Measurements from ENCODE around the gene APLP2. TPM values are rescaled to one million over a fixed set of nuclear protein-coding genes. Genes with fewer than 3 reads are reported as not detected.
A peak's percentile ranks its signal among the peaks of the same experiment; 100 is the strongest.

Gene APLP2
- total RNA-seq, 2 donors from 2014 or later = 37.9 to 56.2 TPM

DNA sequence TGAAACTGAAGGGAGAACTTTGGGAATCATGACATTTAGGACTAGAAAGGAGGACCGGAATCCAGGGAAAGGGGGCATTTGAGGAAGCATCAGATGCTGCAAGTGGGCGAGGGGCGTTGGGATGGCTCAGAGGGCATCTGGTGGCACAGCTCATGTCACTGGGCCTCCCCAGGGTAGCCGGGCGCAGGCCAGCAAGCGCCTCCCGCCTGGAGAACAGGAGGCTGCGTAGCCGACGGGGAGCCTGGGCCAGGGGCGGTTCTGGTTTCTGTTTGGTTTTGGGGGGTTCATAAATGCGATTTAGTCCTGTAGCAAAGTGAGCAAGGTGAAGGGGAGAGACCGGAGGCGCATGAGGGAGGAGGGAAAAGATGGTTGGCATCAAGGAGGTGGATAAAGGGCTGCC is 89.4 kb downstream of the APLP2 start:
- Mint-ChIP-seq H3K36me3 (peaks cover 6% of the 10 kb centered on the region), H3K4me3 (peak overlapping the region; percentile 10), H3K9me3 (no peaks in the 10 kb centered on the region)

DNA sequence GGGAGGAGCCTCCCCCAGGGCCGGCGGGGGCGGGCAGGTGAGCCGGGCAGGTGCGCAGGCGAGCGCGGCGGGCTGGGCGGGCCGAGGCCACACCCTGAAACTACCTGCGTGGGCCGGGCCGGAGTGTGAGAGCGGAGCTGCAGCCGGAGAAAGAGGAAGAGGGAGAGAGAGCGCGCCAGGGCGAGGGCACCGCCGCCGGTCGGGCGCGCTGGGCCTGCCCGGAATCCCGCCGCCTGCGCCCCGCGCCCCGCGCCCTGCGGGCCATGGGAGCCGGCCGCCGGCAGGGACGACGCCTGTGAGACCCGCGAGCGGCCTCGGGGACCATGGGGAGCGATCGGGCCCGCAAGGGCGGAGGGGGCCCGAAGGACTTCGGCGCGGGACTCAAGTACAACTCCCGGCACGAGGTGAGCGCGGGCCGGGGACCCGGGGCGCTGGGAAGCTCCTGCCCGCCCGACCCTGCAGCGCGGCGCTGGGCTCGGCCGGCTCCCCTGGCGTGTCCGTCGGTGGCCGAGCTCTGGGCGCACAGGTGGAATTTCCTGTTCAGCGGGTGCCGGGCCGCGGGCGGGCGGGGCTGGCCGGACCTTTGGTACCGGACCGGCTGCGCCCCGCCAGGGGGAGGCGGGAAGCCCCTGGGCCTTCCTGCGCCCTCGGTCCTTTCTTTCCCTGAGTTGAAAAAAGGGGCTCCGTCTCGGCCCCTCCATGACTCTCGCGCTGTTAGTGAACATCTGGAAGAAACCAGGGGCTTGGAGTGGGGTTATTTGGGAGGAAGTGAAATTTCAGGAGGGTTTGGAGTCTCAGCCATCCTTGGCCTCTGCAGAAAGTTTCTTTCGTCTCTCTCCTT is 90.2 kb downstream of the APLP2 start, which contains the start of gene ST14:
ST14 (plus strand) TSS at position 126 of the 841 bp plus-strand sequence; CDS start at position 324, 198 bp downstream.
- Mint-ChIP-seq H3K4me1 (ENCODE audit: low read depth in 2 of 2) (peaks cover 15 to 20% of the 10 kb centered on the region in 2 donors), H3K27ac (no peak within 1 kb of the TSS), H3K27me3 (peaks cover 41 to 50% of the 10 kb centered on the region in 2 donors), H3K36me3 (peaks cover 6% of the 10 kb centered on the region), H3K4me3 (peak within 1 kb of the TSS; percentile 10), H3K9me3 (no peaks in the 10 kb centered on the region)
- ATAC-seq = peak in 1 of 2 donors; percentile 17
- no peak for DNase-seq (ENCODE audit: low spot score)

More for the DNA sequence above, 89.4 kb downstream of the APLP2 start:
- ATAC-seq (no peak), DNase-seq (ENCODE audit: low spot score) (no peak)
- peaks cover 43 to 50% of the 10 kb centered on the region in 2 donors for H3K27me3 Mint-ChIP-seq
- no peak overlapping the region for H3K27ac Mint-ChIP-seq
- peaks cover 15 to 20% of the 10 kb centered on the region in 2 donors for H3K4me1 Mint-ChIP-seq (ENCODE audit: low read depth in 2 of 2)

DNA sequence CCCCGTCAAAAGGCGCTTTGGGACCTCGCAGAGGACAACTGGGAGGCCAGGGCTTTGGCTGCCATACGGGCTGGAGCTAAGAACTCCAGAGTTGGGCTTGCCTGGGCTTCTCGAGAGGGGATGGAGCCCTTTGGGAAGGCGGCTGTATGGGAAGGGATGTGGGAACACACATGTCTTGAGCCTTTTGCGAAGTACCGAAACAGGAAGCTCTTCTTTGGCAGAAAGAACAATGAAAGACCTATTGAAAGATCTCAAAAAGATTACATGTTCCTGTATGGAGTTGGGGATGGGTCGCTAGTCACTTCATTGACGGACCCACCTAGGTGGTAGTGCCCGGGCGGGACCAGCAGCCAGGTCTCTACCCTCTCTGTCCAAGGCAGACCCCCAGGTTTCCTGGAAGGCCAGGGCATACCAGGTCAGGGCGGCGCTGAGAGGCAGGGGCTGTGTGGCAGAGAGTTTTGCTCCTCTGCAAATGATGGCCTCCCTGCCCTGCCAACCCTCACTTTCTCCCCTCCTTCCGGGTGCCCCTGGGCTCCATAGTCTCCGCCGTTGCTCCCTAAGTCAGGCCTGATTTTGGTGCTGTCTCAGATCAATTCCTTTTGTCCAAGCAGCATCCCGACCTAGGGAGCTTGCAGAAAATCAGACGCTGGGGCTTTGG is 90.9 kb downstream of the APLP2 start:
- Mint-ChIP-seq H3K27me3 (peaks cover 41 to 52% of the 10 kb centered on the region in 2 donors), H3K4me3 (no peak overlapping the region)

DNA sequence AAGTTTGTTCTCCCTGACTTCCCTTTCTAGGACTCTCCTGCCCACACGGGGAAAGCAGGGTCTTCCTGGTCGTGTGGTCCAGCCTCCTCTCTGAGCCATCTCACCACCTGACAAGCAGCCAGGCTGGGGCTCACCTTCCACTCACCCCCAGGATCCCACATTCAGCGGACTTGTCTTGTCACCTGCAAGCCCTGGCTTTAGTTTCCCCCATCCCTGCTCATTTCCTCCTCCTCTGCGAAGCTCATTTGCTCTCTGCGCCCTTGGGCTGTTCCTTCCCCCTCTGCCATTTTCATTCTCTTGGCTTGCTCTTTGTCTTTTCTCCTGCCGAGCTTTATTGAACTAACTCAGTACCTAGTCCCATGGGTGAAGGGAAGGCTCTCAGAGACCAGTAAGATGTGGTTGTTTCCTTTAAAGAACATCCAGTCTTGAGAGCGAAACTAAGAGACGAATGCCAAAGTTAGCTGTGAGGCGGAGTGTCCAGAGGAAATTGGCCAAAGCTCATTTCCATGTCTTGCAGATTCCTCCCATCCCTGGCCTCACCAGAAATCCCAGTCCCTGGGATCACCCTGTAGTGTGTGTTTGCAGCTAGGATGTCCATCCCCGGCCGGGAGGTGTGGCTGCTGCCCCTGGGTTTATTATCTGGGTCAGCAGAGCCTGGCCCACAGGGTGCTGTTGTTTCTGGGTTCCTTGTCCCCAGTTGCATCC is 91.9 kb downstream of the APLP2 start:
- H3K27me3 Mint-ChIP-seq = peaks cover 44 to 61% of the 10 kb centered on the region in 2 donors
- DNase-seq (ENCODE audit: low spot score) = no peak
- H3K36me3 Mint-ChIP-seq = peaks cover 6% of the 10 kb centered on the region
- H3K9me3 Mint-ChIP-seq = no peaks in the 10 kb centered on the region
- ATAC-seq = no peak
- H3K4me1 Mint-ChIP-seq (ENCODE audit: low read depth in 2 of 2) = peaks cover 19 to 26% of the 10 kb centered on the region in 2 donors
- no peak overlapping the region for H3K27ac Mint-ChIP-seq
- H3K4me3 Mint-ChIP-seq = no peak overlapping the region

More for the DNA sequence above, 90.9 kb downstream of the APLP2 start:
- no peak for ATAC-seq
- no peak for DNase-seq (ENCODE audit: low spot score)
- Mint-ChIP-seq H3K4me1 (ENCODE audit: low read depth in 2 of 2) (peaks cover 15 to 20% of the 10 kb centered on the region in 2 donors), H3K9me3 (no peaks in the 10 kb centered on the region), H3K36me3 (peaks cover 6% of the 10 kb centered on the region), H3K27ac (no peak overlapping the region)

DNA sequence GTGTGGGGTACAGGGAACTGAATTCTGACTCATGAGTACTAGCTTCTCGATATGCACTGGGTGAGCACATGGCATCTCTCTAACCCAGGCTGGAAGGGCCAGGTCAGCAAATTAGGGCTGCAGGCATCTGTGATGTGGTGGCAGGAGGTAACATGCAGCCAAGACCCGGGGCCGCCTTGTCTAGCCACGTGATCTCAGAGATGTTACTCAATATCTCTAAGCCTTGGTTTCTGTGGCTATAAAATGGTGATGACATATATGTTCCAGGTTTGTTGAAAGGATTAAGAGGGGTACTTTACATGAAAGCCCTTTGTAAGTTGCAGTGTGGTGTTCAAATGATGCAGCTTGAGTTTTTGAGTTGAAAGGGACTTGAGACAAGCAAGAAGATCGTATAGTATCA is 93.0 kb downstream of the APLP2 start:
- H3K4me3 Mint-ChIP-seq = no peak overlapping the region
- DNase-seq (ENCODE audit: low spot score) = no peak
- peaks cover 43 to 63% of the 10 kb centered on the region in 2 donors for H3K27me3 Mint-ChIP-seq
- peaks cover 6% of the 10 kb centered on the region for H3K36me3 Mint-ChIP-seq
- H3K9me3 Mint-ChIP-seq = no peaks in the 10 kb centered on the region
- H3K27ac Mint-ChIP-seq = no peak overlapping the region
- H3K4me1 Mint-ChIP-seq (ENCODE audit: low read depth in 2 of 2) = peaks cover 19 to 26% of the 10 kb centered on the region in 2 donors
- ATAC-seq = peak; percentile 58 to 61

DNA sequence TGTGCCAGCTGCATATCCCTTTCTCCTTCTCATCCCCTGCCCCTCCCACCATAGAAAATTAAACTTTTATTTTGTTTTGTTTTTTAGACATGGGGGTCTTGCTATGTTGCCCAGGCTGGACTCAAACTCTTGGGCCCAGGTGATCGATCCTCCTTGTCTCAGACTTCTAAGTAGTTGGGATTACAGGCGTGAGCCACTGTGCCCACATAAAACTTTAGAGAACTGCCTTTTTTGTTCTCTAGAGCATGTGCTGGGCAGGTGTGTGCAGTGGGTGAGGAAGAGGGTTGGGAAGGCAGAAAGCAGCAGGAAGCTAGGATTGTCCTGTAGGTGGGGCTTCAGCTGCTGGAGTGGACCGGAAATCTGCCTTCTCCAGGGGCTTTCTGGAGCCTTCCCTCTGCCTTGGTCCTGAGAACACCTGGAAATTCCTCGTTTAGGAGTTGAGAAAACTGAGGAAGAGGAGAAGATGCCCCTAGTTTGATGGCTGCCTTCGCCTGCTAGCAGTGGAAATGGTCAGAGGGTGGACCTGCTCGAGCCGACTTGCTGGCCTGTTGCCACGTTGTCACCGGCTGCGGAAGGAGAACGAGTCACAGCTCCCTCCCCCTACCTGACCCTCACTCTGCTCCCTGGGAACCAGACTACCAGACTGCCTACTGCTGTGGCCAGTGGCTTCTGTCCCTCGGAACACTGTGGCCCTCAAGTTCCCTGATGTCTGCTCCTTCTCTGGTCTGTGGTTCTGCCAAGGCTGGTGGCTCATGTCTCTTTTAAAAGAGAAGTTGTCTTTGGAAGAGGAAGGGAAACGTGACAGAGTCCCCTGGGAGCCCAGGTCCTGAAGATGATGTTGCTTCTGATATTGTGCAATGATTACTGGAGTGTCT is 93.9 kb downstream of the APLP2 start:
- Mint-ChIP-seq H3K4me3 (no peak overlapping the region), H3K27me3 (peaks cover 41 to 61% of the 10 kb centered on the region in 2 donors)
- no peak for DNase-seq (ENCODE audit: low spot score)

DNA sequence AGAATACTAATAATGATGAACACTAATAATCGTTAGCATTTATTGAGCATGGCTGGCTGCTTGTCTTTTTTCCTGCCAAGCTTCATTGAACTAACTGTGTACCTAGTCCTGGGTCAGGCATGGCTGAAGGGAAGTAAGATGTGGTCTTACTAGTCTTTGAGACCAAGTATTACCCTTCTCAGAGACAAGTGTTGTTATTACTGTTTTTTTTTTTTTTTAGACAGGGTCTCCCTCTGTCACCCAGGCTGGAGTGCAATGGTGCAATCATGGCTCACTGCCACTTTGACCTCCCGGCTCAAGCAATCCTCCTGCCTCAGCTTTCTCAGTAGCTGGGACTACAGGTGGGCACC is 94.5 kb downstream of the APLP2 start:
- ATAC-seq (no peak), DNase-seq (ENCODE audit: low spot score) (no peak)
- Mint-ChIP-seq H3K27ac (no peak overlapping the region), H3K9me3 (no peaks in the 10 kb centered on the region), H3K4me3 (no peak overlapping the region), H3K27me3 (peaks cover 36 to 56% of the 10 kb centered on the region in 2 donors), H3K36me3 (no peaks in the 10 kb centered on the region), H3K4me1 (ENCODE audit: low read depth in 2 of 2) (peaks cover 12 to 16% of the 10 kb centered on the region in 2 donors)

More for the DNA sequence above, 93.9 kb downstream of the APLP2 start:
- H3K4me1 Mint-ChIP-seq (ENCODE audit: low read depth in 2 of 2) = peaks cover 18 to 22% of the 10 kb centered on the region in 2 donors
- H3K27ac Mint-ChIP-seq = no peak overlapping the region
- ATAC-seq = no peak
- peaks cover 2% of the 10 kb centered on the region for H3K36me3 Mint-ChIP-seq
- no peaks in the 10 kb centered on the region for H3K9me3 Mint-ChIP-seq

DNA sequence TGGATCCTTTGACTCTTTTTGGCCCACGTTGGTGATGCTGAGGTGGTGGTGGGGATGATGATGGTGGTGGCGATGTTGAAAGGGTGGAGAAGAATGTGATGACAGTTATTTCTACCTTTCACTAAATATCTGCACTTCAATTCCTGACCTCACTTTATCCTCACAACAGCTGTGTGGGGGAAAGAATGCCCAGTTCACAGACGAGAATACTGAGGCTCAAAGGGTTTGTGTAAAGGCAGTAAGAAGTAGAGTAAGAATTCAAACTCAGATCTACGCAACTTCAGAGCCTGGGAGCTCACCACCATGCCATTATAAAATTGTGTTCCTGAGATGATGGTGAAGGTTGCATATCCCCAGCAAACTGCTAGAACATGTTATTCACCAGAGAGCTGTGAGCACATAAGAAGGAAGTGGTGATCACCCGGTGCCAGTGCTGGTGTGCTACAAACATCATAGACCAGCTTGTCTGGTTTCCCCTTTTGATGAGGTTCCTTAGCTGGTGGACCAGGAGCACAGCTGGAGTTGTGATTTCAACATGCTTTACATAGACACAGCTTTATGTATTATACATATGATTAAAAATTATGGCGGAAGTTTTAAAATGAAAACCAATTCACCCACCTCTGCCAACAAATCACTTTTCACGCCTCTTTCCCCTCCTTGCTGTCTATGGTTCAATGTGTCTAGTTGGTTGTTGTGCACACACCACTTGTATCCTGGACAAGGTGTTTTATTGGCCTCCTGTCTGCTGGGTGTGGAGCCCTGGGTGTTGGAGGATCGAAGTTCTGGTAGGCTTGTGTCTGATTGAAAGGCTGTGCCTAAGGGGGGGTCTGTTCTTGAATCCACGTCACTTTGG is 96.1 kb downstream of the APLP2 start:
- H3K27ac Mint-ChIP-seq = peak overlapping the region in 1 of 2 donors; percentile 58
- no peaks in the 10 kb centered on the region for H3K9me3 Mint-ChIP-seq
- H3K36me3 Mint-ChIP-seq = no peaks in the 10 kb centered on the region
- no peak for ATAC-seq
- H3K4me1 Mint-ChIP-seq (ENCODE audit: low read depth in 2 of 2) = peaks cover 12 to 13% of the 10 kb centered on the region in 2 donors
- H3K27me3 Mint-ChIP-seq = peaks cover 36 to 60% of the 10 kb centered on the region in 2 donors
- no peak overlapping the region for H3K4me3 Mint-ChIP-seq
- no peak for DNase-seq (ENCODE audit: low spot score)

DNA sequence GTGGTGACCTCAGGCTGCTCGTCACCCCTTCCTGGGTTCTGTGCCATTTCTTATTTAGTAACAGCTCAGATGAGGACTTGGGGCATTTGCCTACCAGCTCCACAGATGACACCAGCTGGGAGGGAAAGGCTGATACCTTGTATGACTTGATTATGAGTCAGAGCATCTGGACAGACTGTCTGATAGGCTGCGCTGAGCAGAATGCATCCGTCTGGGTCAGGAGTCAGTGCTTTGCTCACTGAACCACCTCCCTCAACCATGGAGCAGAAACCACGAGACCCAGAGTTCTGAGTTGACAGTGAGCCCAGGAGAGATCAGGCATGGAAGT is 96.7 kb downstream of the APLP2 start:
- peak overlapping the region in 1 of 2 donors; percentile 58 for H3K27ac Mint-ChIP-seq
- peaks cover 32 to 54% of the 10 kb centered on the region in 2 donors for H3K27me3 Mint-ChIP-seq
- peaks cover 12 to 13% of the 10 kb centered on the region in 2 donors for H3K4me1 Mint-ChIP-seq (ENCODE audit: low read depth in 2 of 2)
- H3K9me3 Mint-ChIP-seq = no peaks in the 10 kb centered on the region
- no peaks in the 10 kb centered on the region for H3K36me3 Mint-ChIP-seq
- ATAC-seq = no peak
- no peak overlapping the region for H3K4me3 Mint-ChIP-seq
- DNase-seq (ENCODE audit: low spot score) = no peak

DNA sequence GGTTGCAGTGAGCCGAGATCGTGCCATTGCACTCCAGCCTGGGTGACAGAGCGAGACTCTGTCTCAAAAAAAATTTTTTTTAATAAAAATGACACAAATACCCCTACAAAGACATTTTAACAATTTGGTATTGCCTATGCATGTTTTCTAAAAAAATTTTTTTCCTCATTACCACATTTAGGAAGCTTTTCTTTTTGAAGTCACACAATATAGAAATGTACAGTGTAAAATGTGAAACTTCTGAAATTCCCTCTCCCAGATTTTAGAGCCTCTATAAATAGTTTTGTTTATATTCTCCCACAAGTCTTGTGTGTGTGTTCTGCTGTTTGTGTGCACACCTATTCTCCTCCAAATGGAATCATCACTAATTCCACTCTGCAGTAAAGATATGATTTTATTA is 97.5 kb downstream of the APLP2 start:
- Mint-ChIP-seq H3K27ac (no peak overlapping the region), H3K4me1 (ENCODE audit: low read depth in 2 of 2) (peaks cover 10 to 12% of the 10 kb centered on the region in 2 donors), H3K9me3 (no peaks in the 10 kb centered on the region), H3K36me3 (no peaks in the 10 kb centered on the region), H3K27me3 (peaks cover 27 to 47% of the 10 kb centered on the region in 2 donors), H3K4me3 (no peak overlapping the region)
- no peak for ATAC-seq
- DNase-seq (ENCODE audit: low spot score) = no peak

DNA sequence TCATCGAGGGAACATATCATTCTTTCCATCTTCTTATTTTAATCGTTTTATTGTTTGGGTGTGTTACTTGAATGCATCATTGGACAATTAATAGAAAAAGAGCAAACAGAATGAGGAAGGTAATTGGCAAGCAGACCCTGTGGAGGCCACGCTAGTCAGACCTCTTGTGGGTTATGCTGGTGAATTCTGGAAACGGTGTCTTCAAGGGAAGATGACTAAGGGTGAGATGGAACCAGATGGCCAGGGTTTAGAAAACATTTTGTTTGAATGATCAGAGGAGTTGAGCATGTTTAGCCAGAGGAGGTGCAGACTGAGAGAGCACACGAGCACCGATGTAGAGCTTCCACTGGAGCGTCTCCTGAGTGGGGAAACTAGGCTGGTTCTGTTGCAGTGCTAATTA is 98.4 kb downstream of the APLP2 start:
- H3K27me3 Mint-ChIP-seq = peaks cover 20 to 38% of the 10 kb centered on the region in 2 donors

DNA sequence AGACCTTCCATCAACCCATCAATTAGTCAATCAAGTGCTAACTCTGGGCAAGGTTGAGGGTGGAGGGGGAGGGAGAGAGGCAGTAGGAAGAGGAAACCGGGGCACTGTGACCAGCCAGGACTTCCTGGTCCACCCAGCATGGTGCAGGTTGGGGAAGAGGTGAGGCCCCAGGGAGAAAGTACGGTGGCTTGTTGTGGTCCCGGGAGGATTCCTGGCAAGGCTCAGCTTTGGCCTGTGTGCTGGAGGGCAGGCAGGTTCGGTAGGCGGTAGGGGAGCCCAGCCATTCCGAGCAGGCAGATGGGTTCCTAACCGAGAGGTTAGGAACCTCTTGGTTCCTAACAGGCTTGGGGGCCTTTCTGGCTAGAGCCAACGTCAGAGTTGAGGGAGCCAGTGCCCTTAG is 100.7 kb downstream of the APLP2 start:
- Mint-ChIP-seq H3K27me3 (peaks cover 24 to 41% of the 10 kb centered on the region in 2 donors), H3K36me3 (no peaks in the 10 kb centered on the region), H3K27ac (no peak overlapping the region), H3K4me1 (ENCODE audit: low read depth in 2 of 2) (peaks cover 4 to 6% of the 10 kb centered on the region in 2 donors), H3K4me3 (no peak overlapping the region), H3K9me3 (no peaks in the 10 kb centered on the region)
- DNase-seq (ENCODE audit: low spot score) (no peak), ATAC-seq (peak in 1 of 2 donors; percentile 24)

More for the DNA sequence above, 98.4 kb downstream of the APLP2 start:
- no peak overlapping the region for H3K4me3 Mint-ChIP-seq
- no peaks in the 10 kb centered on the region for H3K9me3 Mint-ChIP-seq
- H3K4me1 Mint-ChIP-seq (ENCODE audit: low read depth in 2 of 2) = peaks cover 6 to 7% of the 10 kb centered on the region in 2 donors
- no peak overlapping the region for H3K27ac Mint-ChIP-seq
- DNase-seq (ENCODE audit: low spot score) (no peak), ATAC-seq (no peak)
- no peaks in the 10 kb centered on the region for H3K36me3 Mint-ChIP-seq

Data from natural killer cell treated with Interleukin-12 subunit alpha and Interleukin-12 subunit beta and Interleukin-15 and Interleukin-18, amount 100 ng/mL, for 72 hours (primary cell).